Nasal cavity respiratory epithelium epithelial cell of viscerocranial mucosa (primary cell): ENCODE data around the gene GABRB3. TPM values are rescaled to one million over a fixed set of nuclear protein-coding genes. Genes with fewer than 3 reads are reported as not detected.

Experiments
- total RNA-seq: library from RNA; depleted of rRNA; stranded (reverse); fragments of >200 nt; gene quantifications from 2 replicates; pipeline ENCODE4 v1.2.3, GENCODE V29; 2014

GABRB3 gene
- 0.34 and 5.4 TPM in 2 replicates for total RNA-seq

DNA sequence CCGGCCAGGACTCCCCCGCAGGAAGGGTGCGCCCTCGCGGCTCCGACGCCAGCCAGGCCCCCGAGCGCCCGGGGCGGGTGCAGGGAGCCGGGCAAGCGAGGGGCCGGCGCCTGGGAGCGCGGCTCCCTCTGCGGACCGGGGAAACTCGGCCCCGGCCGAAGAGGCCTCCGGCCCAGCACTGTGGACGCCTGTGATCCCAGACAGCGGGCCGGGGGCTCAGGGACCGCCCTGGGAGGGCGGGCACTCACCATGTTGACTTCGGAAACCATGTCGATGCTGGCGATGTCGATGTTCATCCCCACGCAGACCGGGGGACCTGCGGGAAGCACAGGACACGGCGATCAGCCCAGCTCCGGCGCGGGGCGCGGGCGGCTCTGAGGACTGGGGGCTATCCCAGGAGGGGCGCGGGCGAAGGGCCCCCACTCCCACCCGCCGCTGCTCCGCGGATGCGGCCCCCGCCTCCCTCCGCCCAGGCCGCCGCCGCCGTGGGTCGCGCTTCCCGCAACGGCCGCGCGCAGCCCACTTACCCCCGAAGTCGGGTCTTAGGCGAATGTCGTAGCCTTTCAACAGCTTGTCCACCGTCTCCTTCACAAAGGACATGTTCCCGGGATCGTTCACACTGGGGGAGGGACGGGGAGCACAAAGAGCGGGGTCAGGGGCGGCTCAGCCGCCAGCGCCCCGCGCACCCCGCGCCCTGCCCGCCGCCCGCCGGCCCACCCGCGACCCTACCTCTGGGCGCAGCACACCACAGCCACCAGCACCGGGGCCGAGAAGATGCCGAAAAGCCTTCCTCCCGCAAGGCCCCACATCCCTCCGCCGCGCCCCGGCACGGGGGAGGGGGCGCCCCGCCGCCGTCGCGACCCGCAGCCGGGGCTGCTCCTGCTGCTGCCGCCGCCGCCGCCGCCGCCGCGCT lies at the start of gene GABRB3:
Gene GABRB3, minus strand, starts transcription at position 913 of the 913 bp plus-strand sequence.

Other genes with a start within 250 kb of the GABRB3 start
- not detected in 2 replicates for gene GABRA5, start 94.0 kb upstream of the GABRB3 start, total RNA-seq
- not detected in 2 replicates for gene GABRG3, start 198.1 kb upstream of the GABRB3 start, total RNA-seq